Mammary epithelial cell (primary cell): ENCODE results near the gene GUCY1B1.

Experiments
- CTCF ChIP-seq, 2 donors: IDR thresholded peaks in 1 of 2; conservative IDR thresholded peaks in 1 of 2; 2 replicates each; pipeline ENCODE4 v1.5.1; 2011 to 2012; ENCODE audit warnings: inconsistent platforms in 2 of 2, low read length in 2 of 2, mild to moderate bottlenecking in 2 of 2, control low read depth in 1 of 2, low read depth in 1 of 2; ENCODE audit not compliant: insufficient read depth in 1 of 2; ENCODE audit errors: extremely low read depth in 1 of 2
- EZH2 ChIP-seq: IDR thresholded peaks from 2 replicates; pipeline ENCODE4 v1.6.1; 2012; ENCODE audit warnings: low read length, inconsistent platforms, borderline replicate concordance

GRCh38 chr4:155762334-155762733, 3.5 kb downstream of the GUCY1B1 start:
- TF ChIP-seq CTCF (conservative IDR thresholded peaks at IDR 0.05 in 1 of 2, IDR thresholded peaks at IDR 0.05 in 1 of 2; ENCODE audit: extremely low read depth in 1 of 2, insufficient read depth in 1 of 2, low read depth in 1 of 2, low read length in 2 of 2) (no peak), EZH2 (no peak)
